ENCODE results near the gene TRIL. TPM values are rescaled to one million over a fixed set of nuclear protein-coding genes. Genes with fewer than 3 reads are reported as not detected.

The TRIL gene
- total and polyA plus RNA-seq, 5 experiments from 2014 or later, result not detected

GRCh38 chr7:28922624-28923331 is 35.4 kb downstream of the TRIL start:
- peak; percentile 20 to 78 (median 56) for DNase-seq
- POLR2A ChIA-PET, result no interaction called here
- peak; percentile 56 to 62 for ATAC-seq
- peaks cover 0 to 3% (median 0%) of the 10 kb centered on the region in 5 donors for H3K27me3 Mint-ChIP-seq
- no peak overlapping the region for H3K27ac Mint-ChIP-seq
- no peak overlapping the region for H3K4me3 Mint-ChIP-seq
- H3K36me3 Mint-ChIP-seq, result no peaks in the 10 kb centered on the region
- H3K9me3 Mint-ChIP-seq, result no peaks in the 10 kb centered on the region
- peaks cover 6 to 27% (median 23%) of the 10 kb centered on the region in 4 donors for H3K4me1 Mint-ChIP-seq

GRCh38 chr7:28921822-28922221 is 36.3 kb downstream of the TRIL start:
- H3K27ac Mint-ChIP-seq, result no peak overlapping the region
- ATAC-seq (peak; percentile 85 to 89), DNase-seq (peak in 8 of 10 donors; percentile 5 to 56 (median 28))
- H3K4me1 Mint-ChIP-seq, result peaks cover 5 to 18% (median 14%) of the 10 kb centered on the region in 4 donors
- no peaks in the 10 kb centered on the region for H3K36me3 Mint-ChIP-seq
- no peaks in the 10 kb centered on the region for H3K9me3 Mint-ChIP-seq
- POLR2A ChIA-PET, result no interaction called here
- H3K27me3 Mint-ChIP-seq, result peaks cover 0 to 3% (median 0%) of the 10 kb centered on the region in 5 donors
- H3K4me3 Mint-ChIP-seq, result no peak overlapping the region

- Mint-ChIP-seq H3K27me3 (peaks cover 0 to 3% (median 0%) of the 10 kb centered on the region in 5 donors), H3K9me3 (no peaks in the 10 kb centered on the region), H3K36me3 (no peaks in the 10 kb centered on the region), H3K4me3 (no peak overlapping the region), H3K27ac (no peak overlapping the region), H3K4me1 (peaks cover 0 to 13% (median 10%) of the 10 kb centered on the region in 4 donors)
- DNase-seq (no peak), ATAC-seq (no peak)
- POLR2A ChIA-PET, result no interaction called here
These were observed 37.7 kb downstream of the TRIL start for GRCh38 chr7:28920424-28920823.

- DNase-seq (no peak), ATAC-seq (no peak)
- peaks cover 0 to 13% (median 10%) of the 10 kb centered on the region in 4 donors for H3K4me1 Mint-ChIP-seq
- H3K4me3 Mint-ChIP-seq, result no peak overlapping the region
- POLR2A ChIA-PET, result no interaction called here
- H3K36me3 Mint-ChIP-seq, result no peaks in the 10 kb centered on the region
- H3K27me3 Mint-ChIP-seq, result peaks cover 0 to 3% (median 0%) of the 10 kb centered on the region in 5 donors
- H3K9me3 Mint-ChIP-seq, result no peaks in the 10 kb centered on the region
- H3K27ac Mint-ChIP-seq, result no peak overlapping the region
These were observed 38.6 kb downstream of the TRIL start for GRCh38 chr7:28919510-28919909.

GRCh38 chr7:28908775-28909174 is 49.4 kb downstream of the TRIL start:
- H3K27ac Mint-ChIP-seq, result no peak overlapping the region
- no peak for ATAC-seq
- H3K9me3 Mint-ChIP-seq, result peaks cover 0 to 12% (median 6%) of the 10 kb centered on the region in 9 donors

GRCh38 chr7:28905464-28905863 is 52.7 kb downstream of the TRIL start:
- H3K4me1 Mint-ChIP-seq, result no peaks in the 10 kb centered on the region

More at GRCh38 chr7:28908775-28909174, 49.4 kb downstream of the TRIL start:
- no peak overlapping the region for H3K4me3 Mint-ChIP-seq
- no peak for DNase-seq
- no peaks in the 10 kb centered on the region for H3K4me1 Mint-ChIP-seq
- H3K27me3 Mint-ChIP-seq, result peaks cover 4 to 25% (median 12%) of the 10 kb centered on the region in 5 donors
- H3K36me3 Mint-ChIP-seq, result peaks cover 0 to 2% (median 0%) of the 10 kb centered on the region in 3 donors
- POLR2A ChIA-PET, result no interaction called here

GRCh38 chr7:28904578-28905048 is 53.5 kb downstream of the TRIL start:
- Mint-ChIP-seq H3K36me3 (no peaks in the 10 kb centered on the region), H3K9me3 (no peaks in the 10 kb centered on the region), H3K4me3 (no peak overlapping the region), H3K4me1 (no peaks in the 10 kb centered on the region), H3K27me3 (peaks cover 7 to 32% (median 10%) of the 10 kb centered on the region in 5 donors), H3K27ac (no peak overlapping the region)
- DNase-seq (no peak), ATAC-seq (no peak)
- POLR2A ChIA-PET, result no interaction called here

More at GRCh38 chr7:28905464-28905863, 52.7 kb downstream of the TRIL start:
- Mint-ChIP-seq H3K36me3 (no peaks in the 10 kb centered on the region), H3K27ac (no peak overlapping the region), H3K27me3 (peaks cover 4 to 25% (median 10%) of the 10 kb centered on the region in 5 donors), H3K4me3 (no peak overlapping the region), H3K9me3 (peaks cover 0 to 3% (median 0%) of the 10 kb centered on the region in 9 donors)
- no peak for ATAC-seq
- POLR2A ChIA-PET, result no interaction called here
- no peak for DNase-seq

- ATAC-seq (no peak), DNase-seq (no peak)
- no peak overlapping the region for H3K27ac Mint-ChIP-seq
- H3K9me3 Mint-ChIP-seq, result no peaks in the 10 kb centered on the region
- H3K27me3 Mint-ChIP-seq, result peaks cover 7 to 34% (median 10%) of the 10 kb centered on the region in 5 donors
- POLR2A ChIA-PET, result interaction anchor here (1.0 kb wide), 1 partner anchor 8 kb away, joined by 3 read pairs; no protein-coding TSS in a partner anchor
- H3K36me3 Mint-ChIP-seq, result no peaks in the 10 kb centered on the region
- H3K4me1 Mint-ChIP-seq, result no peaks in the 10 kb centered on the region
- no peak overlapping the region for H3K4me3 Mint-ChIP-seq
These were observed 54.2 kb downstream of the TRIL start for GRCh38 chr7:28903730-28904577.

Other genes starting within 250 kb of the TRIL start
- 1 to 10 TPM in 1 of 2 experiments, under 1 TPM in 1; 0.70 to 1.4 TPM for gene CPVL, start 188.2 kb upstream of the TRIL start, total RNA-seq
- 1 to 10 TPM in 1 of 3 donors, under 1 TPM in 1, not detected in 1; 0.84 to 1.1 TPM for gene CPVL, start 188.2 kb upstream of the TRIL start, polyA plus RNA-seq
- gene CHN2, start 236.4 kb upstream of the TRIL start, total RNA-seq, result 1 to 10 TPM; 1.5 to 2.2 TPM
- gene CHN2, start 236.4 kb upstream of the TRIL start, polyA plus RNA-seq, result 10 to 100 TPM in 1 of 3 donors, 1 to 10 TPM in 1, under 1 TPM in 1; 0.90 to 11.1 (median 1.0) TPM

Data from naive thymus-derived CD8-positive, alpha-beta T cell (primary cell).